Nephron progenitor cell (in vitro differentiated cells): Measurements from ENCODE around the gene EID2B.

Source experiments
- DNase-seq: peaks from one replicate; pipeline ENCODE4 v3.0.0; 2021
- H3K27ac Mint-ChIP-seq: 2 replicates; pipeline ENCODE4 v1.8.0; 2021; ENCODE audit warnings: mild to moderate bottlenecking, moderate library complexity, mixed read lengths
- H3K27me3 Mint-ChIP-seq: 2 replicates; pipeline ENCODE4 v1.8.0; 2021; ENCODE audit warnings: mild to moderate bottlenecking, low read depth, mixed read lengths; ENCODE audit not compliant: poor library complexity
- H3K36me3 Mint-ChIP-seq: 2 replicates; pipeline ENCODE4 v1.8.0; 2021; ENCODE audit warnings: low read depth, mixed read lengths
- H3K4me1 Mint-ChIP-seq: 2 replicates; pipeline ENCODE4 v1.8.0; 2021; ENCODE audit warnings: mixed read lengths
- H3K4me3 Mint-ChIP-seq: 2 replicates; pipeline ENCODE4 v1.8.0; 2021; ENCODE audit warnings: mild to moderate bottlenecking, moderate library complexity, mixed read lengths
- H3K9me3 Mint-ChIP-seq: 2 replicates; pipeline ENCODE4 v1.8.0; 2021; ENCODE audit warnings: mild to moderate bottlenecking, moderate library complexity, mixed read lengths
- TF ChIP-seq, protein P1 (sequence below): fragments of 200-600 bp; sonication (generic); IDR thresholded peaks from 2 replicates; pipeline ENCODE4 v1.5.0; 2021; ENCODE audit warnings: antibody characterized with exemption

Gene EID2B

DNA sequence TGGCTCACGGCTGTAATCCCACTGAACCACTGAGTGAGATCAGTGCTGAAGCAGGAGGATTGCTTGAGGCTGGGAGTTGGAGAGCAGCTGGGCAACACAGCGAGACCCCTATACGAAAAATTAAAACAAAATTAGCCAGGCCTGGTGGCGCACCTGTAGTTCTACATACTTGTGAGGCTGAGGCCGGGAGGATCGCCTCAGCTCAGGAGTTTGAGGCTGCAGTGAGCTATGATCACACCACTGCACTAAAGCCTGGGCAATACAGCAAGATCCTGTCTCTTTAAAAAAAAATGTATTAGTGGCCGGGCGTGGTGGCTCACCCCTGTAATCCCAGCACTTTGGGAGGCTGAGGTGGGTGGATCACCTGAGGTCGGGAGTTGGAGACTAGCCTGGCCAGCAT, 24.0 kb downstream of the EID2B start:
- Mint-ChIP-seq H3K27me3 (peaks cover 23% of the 10 kb centered on the region), H3K4me3 (peak overlapping the region; percentile 76), H3K36me3 (peaks cover 18% of the 10 kb centered on the region), H3K4me1 (peaks cover 14% of the 10 kb centered on the region), H3K27ac (no peak overlapping the region), H3K9me3 (peaks cover 10% of the 10 kb centered on the region)
- TF ChIP-seq, protein P1, sequence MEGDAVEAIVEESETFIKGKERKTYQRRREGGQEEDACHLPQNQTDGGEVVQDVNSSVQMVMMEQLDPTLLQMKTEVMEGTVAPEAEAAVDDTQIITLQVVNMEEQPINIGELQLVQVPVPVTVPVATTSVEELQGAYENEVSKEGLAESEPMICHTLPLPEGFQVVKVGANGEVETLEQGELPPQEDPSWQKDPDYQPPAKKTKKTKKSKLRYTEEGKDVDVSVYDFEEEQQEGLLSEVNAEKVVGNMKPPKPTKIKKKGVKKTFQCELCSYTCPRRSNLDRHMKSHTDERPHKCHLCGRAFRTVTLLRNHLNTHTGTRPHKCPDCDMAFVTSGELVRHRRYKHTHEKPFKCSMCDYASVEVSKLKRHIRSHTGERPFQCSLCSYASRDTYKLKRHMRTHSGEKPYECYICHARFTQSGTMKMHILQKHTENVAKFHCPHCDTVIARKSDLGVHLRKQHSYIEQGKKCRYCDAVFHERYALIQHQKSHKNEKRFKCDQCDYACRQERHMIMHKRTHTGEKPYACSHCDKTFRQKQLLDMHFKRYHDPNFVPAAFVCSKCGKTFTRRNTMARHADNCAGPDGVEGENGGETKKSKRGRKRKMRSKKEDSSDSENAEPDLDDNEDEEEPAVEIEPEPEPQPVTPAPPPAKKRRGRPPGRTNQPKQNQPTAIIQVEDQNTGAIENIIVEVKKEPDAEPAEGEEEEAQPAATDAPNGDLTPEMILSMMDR = no peak
- DNase-seq = no peak

DNA sequence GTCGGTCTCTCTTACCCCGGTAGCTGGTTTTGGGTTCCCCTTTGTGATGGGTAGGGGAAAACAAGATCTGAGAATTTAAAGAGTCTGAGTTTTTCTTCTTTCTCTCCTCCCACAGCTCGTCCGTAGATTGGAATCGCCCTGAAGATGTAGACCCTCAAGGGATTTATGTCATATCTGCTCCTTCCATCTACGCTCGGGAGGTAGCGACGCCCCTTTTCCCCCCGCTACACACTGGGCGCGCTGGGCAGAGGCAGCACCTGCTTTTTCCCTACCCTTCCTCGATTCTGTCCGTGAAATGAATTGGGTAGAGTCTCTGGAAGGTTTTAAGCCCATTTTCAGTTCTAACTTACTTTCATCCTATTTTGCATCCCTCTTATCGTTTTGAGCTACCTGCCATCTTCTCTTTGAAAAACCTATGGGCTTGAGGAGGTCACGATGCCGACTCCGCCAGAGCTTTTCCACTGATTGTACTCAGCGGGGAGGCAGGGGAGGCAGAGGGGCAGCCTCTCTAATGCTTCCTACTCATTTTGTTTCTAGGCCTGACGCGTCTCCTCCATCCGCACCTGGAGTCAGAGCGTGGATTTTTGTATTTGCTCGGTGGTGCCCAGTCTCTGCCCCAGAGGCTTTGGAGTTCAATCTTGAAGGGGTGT, 24.8 kb downstream of the EID2B start:
- H3K4me1 Mint-ChIP-seq = peaks cover 19% of the 10 kb centered on the region
- H3K4me3 Mint-ChIP-seq = peak overlapping the region; percentile 76
- peaks cover 23% of the 10 kb centered on the region for H3K27me3 Mint-ChIP-seq
- no peak for DNase-seq
- H3K36me3 Mint-ChIP-seq = peaks cover 22% of the 10 kb centered on the region
- TF ChIP-seq, protein P1 = no peak
- peaks cover 10% of the 10 kb centered on the region for H3K9me3 Mint-ChIP-seq
- H3K27ac Mint-ChIP-seq = no peak overlapping the region

DNA sequence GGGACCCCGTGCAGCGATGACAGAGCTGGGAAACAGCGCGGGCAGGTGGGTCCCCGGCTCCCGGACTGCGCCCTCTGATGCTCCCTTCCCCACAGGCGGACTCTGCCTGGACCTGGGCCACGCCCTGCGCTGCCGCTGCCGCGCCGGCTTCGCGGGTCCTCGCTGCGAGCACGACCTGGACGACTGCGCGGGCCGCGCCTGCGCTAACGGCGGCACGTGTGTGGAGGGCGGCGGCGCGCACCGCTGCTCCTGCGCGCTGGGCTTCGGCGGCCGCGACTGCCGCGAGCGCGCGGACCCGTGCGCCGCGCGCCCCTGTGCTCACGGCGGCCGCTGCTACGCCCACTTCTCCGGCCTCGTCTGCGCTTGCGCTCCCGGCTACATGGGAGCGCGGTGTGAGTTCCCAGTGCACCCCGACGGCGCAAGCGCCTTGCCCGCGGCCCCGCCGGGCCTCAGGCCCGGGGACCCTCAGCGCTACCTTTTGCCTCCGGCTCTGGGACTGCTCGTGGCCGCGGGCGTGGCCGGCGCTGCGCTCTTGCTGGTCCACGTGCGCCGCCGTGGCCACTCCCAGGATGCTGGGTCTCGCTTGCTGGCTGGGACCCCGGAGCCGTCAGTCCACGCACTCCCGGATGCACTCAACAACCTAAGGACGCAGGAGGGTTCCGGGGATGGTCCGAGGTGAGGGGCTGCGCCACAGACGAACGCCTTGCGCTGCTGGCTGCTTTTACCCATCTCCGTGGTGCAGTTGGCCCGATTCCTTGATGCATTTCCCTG, 25.5 kb downstream of the EID2B start:
- DNase-seq = peak; percentile 81
- Mint-ChIP-seq H3K9me3 (peaks cover 10% of the 10 kb centered on the region), H3K27ac (no peak overlapping the region), H3K27me3 (peaks cover 23% of the 10 kb centered on the region), H3K36me3 (peaks cover 22% of the 10 kb centered on the region), H3K4me1 (peaks cover 19% of the 10 kb centered on the region), H3K4me3 (peak overlapping the region; percentile 76)
- TF ChIP-seq, protein P1 = no peak

DNA sequence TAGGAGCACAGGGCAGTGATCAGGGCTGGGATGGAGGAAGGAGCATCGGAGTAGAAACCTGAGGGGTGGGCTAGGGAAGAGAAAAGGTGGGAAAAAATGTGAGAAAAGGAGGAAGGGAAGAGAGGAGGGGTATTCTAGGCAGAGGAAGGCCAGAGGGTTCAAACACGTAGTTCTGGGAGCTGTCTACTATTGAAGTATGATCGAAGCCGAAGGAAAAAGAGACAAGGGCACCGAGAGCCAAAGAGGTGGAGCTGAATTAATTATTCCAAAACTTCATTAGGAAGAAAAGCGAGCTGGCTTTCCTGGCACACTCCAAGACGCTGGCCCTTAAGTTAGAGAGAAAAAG, 26.1 kb downstream of the EID2B start:
- Mint-ChIP-seq H3K4me1 (peaks cover 19% of the 10 kb centered on the region), H3K36me3 (peaks cover 25% of the 10 kb centered on the region), H3K27ac (no peak overlapping the region), H3K4me3 (peak overlapping the region; percentile 60), H3K9me3 (peaks cover 10% of the 10 kb centered on the region), H3K27me3 (peaks cover 23% of the 10 kb centered on the region)
- DNase-seq = no peak
- TF ChIP-seq, protein P1 = no peak

DNA sequence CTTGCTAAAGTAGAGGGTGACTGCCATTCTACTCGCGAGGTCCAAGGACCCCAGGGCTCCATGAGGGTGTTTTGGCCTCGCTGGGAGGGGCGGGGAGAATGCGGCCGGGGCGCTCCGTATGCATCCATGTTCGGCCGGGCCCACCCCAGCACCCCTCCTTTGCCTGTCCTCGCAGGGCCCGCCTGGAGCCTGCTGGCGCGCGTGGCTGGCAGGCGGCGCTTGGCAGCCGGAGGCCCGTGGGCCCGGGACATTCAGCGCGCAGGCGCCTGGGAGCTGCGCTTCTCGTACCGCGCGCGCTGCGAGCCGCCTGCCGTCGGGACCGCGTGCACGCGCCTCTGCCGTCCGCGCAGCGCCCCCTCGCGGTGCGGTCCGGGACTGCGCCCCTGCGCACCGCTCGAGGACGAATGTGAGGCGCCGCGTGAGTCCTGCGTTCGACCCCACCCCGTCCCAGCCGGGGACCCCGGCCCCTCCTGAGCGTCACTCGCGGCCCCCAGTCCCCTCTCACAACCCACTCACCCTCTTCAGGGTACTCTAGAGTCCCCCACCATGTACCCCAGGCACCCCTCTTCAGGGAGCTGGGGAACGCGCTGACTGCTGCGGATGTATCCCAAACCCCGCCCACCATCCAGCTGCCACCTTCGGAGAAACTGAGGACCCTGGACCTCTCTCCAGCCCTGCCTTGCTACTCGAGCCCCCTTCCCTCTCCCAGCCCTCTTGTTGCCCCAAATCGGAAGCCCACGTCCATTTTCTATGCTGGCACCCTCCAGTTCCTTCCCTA, 29.8 kb downstream of the EID2B start:
- Mint-ChIP-seq H3K27me3 (peaks cover 22% of the 10 kb centered on the region), H3K9me3 (peaks cover 10% of the 10 kb centered on the region), H3K36me3 (peaks cover 35% of the 10 kb centered on the region), H3K4me1 (peaks cover 28% of the 10 kb centered on the region), H3K27ac (no peak overlapping the region), H3K4me3 (no peak overlapping the region)
- peak; percentile 84 for DNase-seq
- TF ChIP-seq, protein P1 = peak; percentile 78
